PC-3 (cell line): ENCODE results near the gene CTAGE4. TPM values are rescaled to one million over a fixed set of nuclear protein-coding genes. Genes with fewer than 3 reads are reported as not detected.
"Not testable (repeated sequence)": the region's sequence is repeated elsewhere in the genome, so short reads cannot be mapped to it uniquely, and the experiment has no call there.

Experiments used
- ATAC-seq: fragments of 200-7000 bp; cut with Tn5 transposase; 2 replicates; pipeline ENCODE4 v1.9.1; 2020; ENCODE audit warnings: mild to moderate bottlenecking, moderate library complexity
- Bru-seq: library from RNA; stranded (reverse); fragments of 400-500 nt; gene quantifications from one replicate; lab custom pipeline; 2021; lab: Mats Ljungman, UMichigan
- BruChase-seq, 2 experiments: library from RNA; stranded (reverse); fragments of 400-500 nt; gene quantifications; one replicate each; lab custom pipeline; 2021; lab: Mats Ljungman, UMichigan
- BruUV-seq: library from RNA; stranded (reverse); fragments of 400-500 nt; replicated peaks from 2 replicates; lab custom pipeline; 2021; lab: Mats Ljungman, UMichigan
- CTCF ChIA-PET: fragments of 300-600 bp; sonication (Branson Sonifier 250); formaldehyde crosslinking; loops from one replicate; lab custom pipeline; 2022; ENCODE audit warnings: antibody characterized with exemption; lab: Charles Lee
- POLR2A ChIA-PET: fragments of 300-600 bp; sonication (Branson Sonifier 250); formaldehyde crosslinking; loops from one replicate; lab custom pipeline; 2022; ENCODE audit warnings: antibody characterized with exemption; ENCODE audit not compliant: unreplicated experiment; lab: Charles Lee
- DNase-seq: peaks from one replicate; pipeline ENCODE4 v3.0.0-alpha.2; 2015
- H2AFZ ChIP-seq: fragments of 300-600 bp; sonication (generic); 2 replicates; pipeline ENCODE4 v1.6.0; 2016; ENCODE audit warnings: antibody characterized with exemption, low read length
- H3F3A ChIP-seq: fragments of 300-600 bp; sonication (generic); one replicate; pipeline ENCODE4 v1.6.0; 2017; ENCODE audit warnings: antibody characterized with exemption, low read length, control low read depth, mild to moderate bottlenecking; ENCODE audit not compliant: unreplicated experiment
- H3K27ac ChIP-seq: fragments of 300-600 bp; sonication (generic); 2 replicates; pipeline ENCODE4 v1.5.1; 2016; ENCODE audit warnings: mild to moderate bottlenecking, low read length
- H3K27me3 ChIP-seq: fragments of 300-600 bp; sonication (generic); 2 replicates; pipeline ENCODE4 v1.6.1; 2016; ENCODE audit warnings: low read length, mixed read lengths
- H3K36me3 ChIP-seq: fragments of 300-600 bp; sonication (generic); 2 replicates; pipeline ENCODE4 v1.6.1; 2016; ENCODE audit warnings: low read depth, mixed run types, low read length, mixed read lengths
- H3K4me1 ChIP-seq: fragments of 300-600 bp; sonication (generic); 2 replicates; pipeline ENCODE4 v1.5.1; 2016; ENCODE audit warnings: low read length; ENCODE audit not compliant: insufficient read depth
- H3K4me2 ChIP-seq: fragments of 300-600 bp; sonication (generic); 2 replicates; pipeline ENCODE4 v1.6.0; 2016; ENCODE audit warnings: low read length
- H3K4me3 ChIP-seq: fragments of 300-600 bp; sonication (generic); 2 replicates; pipeline ENCODE4 v1.5.1; 2016; ENCODE audit warnings: mild to moderate bottlenecking, low read length, mixed read lengths
- H3K79me2 ChIP-seq: fragments of 300-600 bp; sonication (generic); 2 replicates; pipeline ENCODE4 v1.6.1; 2017; ENCODE audit warnings: low read length, mixed read lengths
- H3K9ac ChIP-seq: fragments of 300-600 bp; sonication (generic); 2 replicates; pipeline ENCODE4 v1.6.0; 2016; ENCODE audit warnings: mild to moderate bottlenecking, low read length
- H3K9me2 ChIP-seq: fragments of 300-600 bp; sonication (generic); replicated peaks from 2 replicates; pipeline ENCODE4 v1.6.1; 2016; ENCODE audit warnings: mixed run types, low read length, mixed read lengths
- H3K9me3 ChIP-seq: fragments of 300-600 bp; sonication (generic); 2 replicates; pipeline ENCODE4 v1.6.1; 2016; ENCODE audit warnings: low read length, mixed read lengths
- H4K20me1 ChIP-seq: fragments of 300-600 bp; sonication (generic); 2 replicates; pipeline ENCODE4 v1.6.1; 2016; ENCODE audit warnings: low read length, mixed read lengths
- CTCF ChIP-seq: fragments of 300-600 bp; sonication (generic); conservative IDR thresholded peaks from 2 replicates; pipeline ENCODE4 v1.5.1; 2017; ENCODE audit warnings: antibody characterized with exemption, low read depth, mild to moderate bottlenecking, low read length
- EZH2 ChIP-seq: fragments of 300-600 bp; sonication (generic); IDR thresholded peaks from one replicate; pipeline ENCODE4 v1.6.1; 2017; ENCODE audit warnings: antibody characterized with exemption, mild to moderate bottlenecking, low read length; ENCODE audit not compliant: unreplicated experiment
- EZH2phosphoT487 ChIP-seq: fragments of 300-600 bp; sonication (generic); IDR thresholded peaks from 2 replicates; pipeline ENCODE4 v1.6.1; 2018; ENCODE audit warnings: mild to moderate bottlenecking, antibody characterized with exemption, low read length, borderline replicate concordance
- intact Hi-C: fragments of 100-400 bp; cut with micrococcal nuclease; formaldehyde crosslinking; loops from 2 replicates; pipeline ENCODE4 v1.9.0; 2023
- long read RNA-seq: library from polyadenylated mRNA; unstranded; transcript quantifications from one replicate; pipeline ENCODE4 v2.0.0, GENCODE V29; 2021; ENCODE audit not compliant: unreplicated experiment
- total RNA-seq: library from RNA; depleted of rRNA; stranded (reverse); fragments of >200 nt; gene quantifications from 2 replicates; pipeline ENCODE4 v1.2.3, GENCODE V29; 2014; rRNA removed

The CTAGE4 gene
- total RNA-seq (1.4 and 1.6 TPM in 2 replicates), Bru-seq, nascent RNA (percentile 36 among the genes with signal in this experiment), BruChase-seq, experiment 1, labeled RNA remaining after a 6-hour chase (percentile 47 among the genes with signal in this experiment), BruChase-seq, experiment 2, labeled RNA remaining after a 2-hour chase (percentile 45 among the genes with signal in this experiment)
- long read RNA-seq, partial matches to known transcripts: 0 of 2 reads
- long read RNA-seq, other reads (novel, unspliced or antisense): 0 of 2 reads

DNA sequence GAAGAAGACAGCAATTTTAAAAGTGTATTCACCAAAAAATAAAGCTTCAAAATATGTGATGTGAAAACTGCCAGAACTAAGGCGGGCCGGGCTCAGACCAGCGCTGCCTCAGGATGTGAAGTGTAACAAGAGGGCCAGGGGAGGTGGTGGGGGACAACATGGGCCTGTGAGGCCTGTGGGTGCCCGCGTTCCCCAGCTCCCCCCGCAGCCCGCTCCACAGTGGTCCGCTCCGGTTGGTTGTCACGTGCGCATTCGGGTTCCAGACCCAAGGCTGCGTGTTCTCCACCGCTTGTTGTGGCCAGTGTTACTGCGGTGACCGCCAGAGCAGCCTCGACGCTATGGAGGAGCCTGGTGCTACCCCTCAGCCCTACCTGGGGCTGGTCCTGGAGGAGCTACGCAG lies at the start of gene CTAGE4:
TSS of gene CTAGE4 (plus strand) at position 301 of the 400 bp plus-strand sequence. CDS start at position 339, 38 bp downstream.
- H3F3A ChIP-seq, H3K4me1 ChIP-seq, H4K20me1 ChIP-seq, H3K9ac ChIP-seq, ATAC-seq, H3K9me3 ChIP-seq, CTCF ChIA-PET, H3K79me2 ChIP-seq, H3K9me2 ChIP-seq, H3K4me3 ChIP-seq, H3K4me2 ChIP-seq, H3K27ac ChIP-seq, BruUV-seq, POLR2A ChIA-PET, H2AFZ ChIP-seq, H3K27me3 ChIP-seq, DNase-seq, intact Hi-C loops, H3K36me3 ChIP-seq: not testable (repeated sequence)

- ATAC-seq: no peak
- Histone ChIP-seq H3F3A (no peaks in the 10 kb centered on the region), H3K27me3 (peaks cover 5% of the 10 kb centered on the region; the same call in 1 of the 2 replicates), H3K36me3 (no peaks in the 10 kb centered on the region), H3K4me2 (no peak overlapping the region), H2AFZ (no peak overlapping the region), H3K9me2 (no peaks in the 10 kb centered on the region), H3K27ac (no peak overlapping the region), H3K9ac (no peak overlapping the region), H3K79me2 (no peaks in the 10 kb centered on the region), H3K4me1 (no peaks in the 10 kb centered on the region), H3K4me3 (no peak overlapping the region), H4K20me1 (no peaks in the 10 kb centered on the region), H3K9me3 (no peaks in the 10 kb centered on the region)
- no peak for DNase-seq
- intact Hi-C loops: no loop called here
- BruUV-seq: no TSS peak
- TF ChIP-seq EZH2: no peak
- no peak for TF ChIP-seq CTCF
- no peak for TF ChIP-seq EZH2phosphoT487
- ChIA-PET POLR2A (no interaction called here), CTCF (no interaction called here)
Measured at GRCh38 chr7:144134116-144134515, 49.1 kb upstream of the CTAGE4 start.

DNA sequence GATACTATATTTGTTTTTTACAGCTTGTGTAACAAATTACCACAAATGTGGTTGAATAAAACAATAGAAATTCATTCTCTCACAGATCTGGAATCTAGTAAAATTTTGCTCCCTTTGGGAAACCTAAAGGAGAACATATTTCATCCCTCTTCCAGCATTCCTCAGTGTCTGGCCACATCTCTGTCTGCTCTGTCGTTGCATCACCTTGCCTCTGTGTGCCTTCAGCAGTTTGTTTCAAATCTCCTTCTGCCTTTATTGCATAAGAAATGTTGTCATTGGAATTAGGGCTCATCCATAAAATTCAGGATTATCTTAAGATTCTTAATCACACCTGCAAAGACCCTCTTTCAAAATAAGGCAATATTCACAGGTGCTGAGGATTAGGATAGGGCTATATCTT lies 45.8 kb upstream of the CTAGE4 start:
- ChIA-PET CTCF (no interaction called here), POLR2A (no interaction called here)
- intact Hi-C loops: loop anchor here (5.0 kb wide), 1 partner anchor 300 kb away; no protein-coding TSS in a partner anchor
- Histone ChIP-seq H3K4me3 (no peak overlapping the region), H4K20me1 (no peaks in the 10 kb centered on the region), H3K9me2 (no peaks in the 10 kb centered on the region), H3K27me3 (peaks cover 5% of the 10 kb centered on the region; the same call in 1 of the 2 replicates), H3K27ac (no peak overlapping the region), H3K36me3 (no peaks in the 10 kb centered on the region), H3K9ac (no peak overlapping the region), H3K4me2 (no peak overlapping the region), H3K79me2 (no peaks in the 10 kb centered on the region), H3K9me3 (no peaks in the 10 kb centered on the region), H3F3A (no peaks in the 10 kb centered on the region), H2AFZ (no peak overlapping the region), H3K4me1 (no peaks in the 10 kb centered on the region)
- BruUV-seq: no TSS peak
- ATAC-seq (no peak), DNase-seq (no peak)
- TF ChIP-seq CTCF (no peak), EZH2phosphoT487 (no peak), EZH2 (no peak)
